GM20000 (cell line): ENCODE data around the gene BHMT.
"Not testable (repeated sequence)": the region's sequence is repeated elsewhere in the genome, so short reads cannot be mapped to it uniquely, and the experiment has no call there.

Experiments
- DNase-seq: peaks from one replicate; pipeline ENCODE4 v3.0.0; 2012; ENCODE audit warnings: low spot score
- CTCF ChIP-seq: IDR thresholded peaks from 2 replicates; pipeline ENCODE4 v1.5.1; 2012; ENCODE audit warnings: mild to moderate bottlenecking, control low read depth; ENCODE audit errors: extremely low read depth, missing control alignments

Gene BHMT

DNA sequence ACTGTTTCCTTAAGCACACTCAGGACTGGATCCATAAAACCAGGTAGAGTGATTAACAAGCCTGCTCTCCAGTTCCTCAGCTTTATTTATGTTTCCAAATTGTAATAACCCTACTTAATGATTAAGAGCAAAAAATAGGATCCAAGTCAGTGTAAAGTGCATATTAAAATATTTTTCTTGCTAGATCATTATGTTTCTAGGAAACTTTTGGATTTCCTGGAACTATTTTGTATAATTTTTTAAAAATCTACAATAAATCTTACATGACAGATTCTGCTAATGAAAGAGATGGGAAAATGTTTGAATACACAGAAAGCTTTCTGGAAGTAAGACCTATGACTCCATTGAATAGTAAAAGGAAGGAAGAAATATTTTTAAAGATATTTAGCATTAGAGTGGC is 35.5 kb downstream of the BHMT start:
- no peak for DNase-seq
- TF ChIP-seq CTCF = no peak

GRCh38 chr5:79149433-79149832 is 37.8 kb downstream of the BHMT start:
- TF ChIP-seq CTCF = no peak
- DNase-seq = no peak

- TF ChIP-seq CTCF = no peak
- no peak for DNase-seq
Observed at GRCh38 chr5:79151942-79152671, 40.5 kb downstream of the BHMT start.

- no peak for TF ChIP-seq CTCF
- no peak for DNase-seq
Observed at GRCh38 chr5:79157305-79157704, 45.7 kb downstream of the BHMT start.

GRCh38 chr5:79161647-79162046 is 50.0 kb downstream of the BHMT start:
- DNase-seq = not testable (repeated sequence)

DNA sequence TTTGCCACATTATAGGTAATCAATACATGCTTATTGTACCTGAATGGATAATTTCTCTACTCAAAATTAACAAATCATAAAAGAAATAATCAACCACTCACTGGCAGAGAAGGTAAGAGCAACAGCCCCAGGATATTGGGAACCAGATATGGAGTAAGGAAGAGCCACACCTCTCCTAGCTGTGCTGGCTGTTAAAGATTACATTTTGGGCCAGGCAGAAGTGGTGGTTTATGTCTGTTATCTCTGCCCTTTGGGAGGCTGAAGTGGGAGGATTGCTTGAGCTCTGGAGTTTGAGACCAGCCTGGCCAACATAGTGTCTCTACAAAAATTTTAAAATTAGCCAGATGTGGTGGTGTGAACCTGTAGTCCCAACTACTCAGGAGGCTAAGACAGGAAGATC is 56.4 kb downstream of the BHMT start:
- no peak for DNase-seq
- no peak for TF ChIP-seq CTCF

DNA sequence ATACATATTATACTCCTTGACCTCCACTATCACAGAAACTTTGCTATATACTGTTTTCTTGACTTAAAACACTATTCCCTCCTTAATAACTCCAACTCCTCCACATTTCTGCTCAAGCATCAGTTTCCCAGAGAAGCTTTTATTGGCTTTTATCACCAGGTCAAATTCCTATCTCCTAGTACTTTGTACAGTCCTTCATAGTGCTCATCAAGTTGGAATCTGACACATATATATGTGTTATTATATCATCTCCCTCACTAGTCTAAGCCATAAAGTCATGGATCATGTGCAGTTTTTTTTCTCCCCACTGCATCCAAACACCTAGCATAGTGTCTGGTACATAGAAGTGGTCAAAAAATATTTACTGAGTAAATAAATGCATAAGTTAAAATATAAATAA is 59.1 kb downstream of the BHMT start:
- no peak for TF ChIP-seq CTCF
- DNase-seq = no peak

GRCh38 chr5:79171635-79172245 is 60.1 kb downstream of the BHMT start:
- no peak for DNase-seq
- TF ChIP-seq CTCF = no peak
